Fibroblast of lung (primary cell): Measurements from ENCODE around the gene CD79B.

Source experiments
- EZH2 ChIP-seq: IDR thresholded peaks from 2 replicates; pipeline ENCODE4 v1.5.1; 2012; ENCODE audit warnings: low read length, control low read depth, mild to moderate bottlenecking; ENCODE audit errors: missing control alignments
- TF ChIP-seq, protein P1 (sequence below), 2 donors: IDR thresholded peaks in 1 of 2; conservative IDR thresholded peaks in 1 of 2; 1 replicate in 1 of 2; 2 replicates in 1 of 2; pipeline ENCODE4 v1.5.1; 2011 to 2012; ENCODE audit warnings: low read length in 2 of 2, control low read depth in 1 of 2, inconsistent platforms in 1 of 2, low read depth in 1 of 2, mild to moderate bottlenecking in 1 of 2

DNA sequence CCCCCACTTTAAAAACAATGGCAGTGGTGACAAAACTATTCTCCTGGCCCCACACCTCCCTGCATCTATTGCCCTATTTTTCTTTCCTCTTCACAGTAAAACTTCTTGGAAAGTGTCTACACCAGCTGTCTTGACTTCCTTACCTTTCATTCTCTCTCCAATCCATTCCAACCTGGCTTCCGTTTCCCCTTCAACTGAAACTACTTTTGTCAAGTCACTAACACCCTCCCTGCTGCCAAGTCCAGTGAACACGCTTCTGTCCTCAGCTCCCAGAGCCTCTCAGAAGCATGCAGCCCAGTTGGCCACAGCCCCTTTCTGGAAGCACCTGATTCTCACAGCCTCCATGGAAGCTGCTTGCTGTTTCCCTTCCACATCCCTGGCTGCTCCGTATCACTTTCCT lies 44.6 kb upstream of the CD79B start:
- TF ChIP-seq, protein P1, sequence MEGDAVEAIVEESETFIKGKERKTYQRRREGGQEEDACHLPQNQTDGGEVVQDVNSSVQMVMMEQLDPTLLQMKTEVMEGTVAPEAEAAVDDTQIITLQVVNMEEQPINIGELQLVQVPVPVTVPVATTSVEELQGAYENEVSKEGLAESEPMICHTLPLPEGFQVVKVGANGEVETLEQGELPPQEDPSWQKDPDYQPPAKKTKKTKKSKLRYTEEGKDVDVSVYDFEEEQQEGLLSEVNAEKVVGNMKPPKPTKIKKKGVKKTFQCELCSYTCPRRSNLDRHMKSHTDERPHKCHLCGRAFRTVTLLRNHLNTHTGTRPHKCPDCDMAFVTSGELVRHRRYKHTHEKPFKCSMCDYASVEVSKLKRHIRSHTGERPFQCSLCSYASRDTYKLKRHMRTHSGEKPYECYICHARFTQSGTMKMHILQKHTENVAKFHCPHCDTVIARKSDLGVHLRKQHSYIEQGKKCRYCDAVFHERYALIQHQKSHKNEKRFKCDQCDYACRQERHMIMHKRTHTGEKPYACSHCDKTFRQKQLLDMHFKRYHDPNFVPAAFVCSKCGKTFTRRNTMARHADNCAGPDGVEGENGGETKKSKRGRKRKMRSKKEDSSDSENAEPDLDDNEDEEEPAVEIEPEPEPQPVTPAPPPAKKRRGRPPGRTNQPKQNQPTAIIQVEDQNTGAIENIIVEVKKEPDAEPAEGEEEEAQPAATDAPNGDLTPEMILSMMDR (conservative IDR thresholded peaks at IDR 0.05 in 1 of 2, IDR thresholded peaks at IDR 0.05 in 1 of 2; ENCODE audit: low read depth in 1 of 2, low read length in 2 of 2): no peak
- TF ChIP-seq EZH2: no peak
